Adipocyte (in vitro differentiated cells): ENCODE results near the gene RIT2.
"Not testable (repeated sequence)": the region's sequence is repeated elsewhere in the genome, so short reads cannot be mapped to it uniquely, and the experiment has no call there.

Experiments used
- DNase-seq: peaks from one replicate; pipeline ENCODE4 v3.0.0-alpha.2; 2015; ENCODE audit warnings: low read depth
- H3K27me3 ChIP-seq: replicated peaks from 2 replicates; pipeline ENCODE4 v1.7.0; 2013; ENCODE audit warnings: mild to moderate bottlenecking, low read length, moderate library complexity; ENCODE audit not compliant: control insufficient read depth, insufficient read depth
- H3K36me3 ChIP-seq: 2 replicates; pipeline ENCODE4 v1.7.0; 2013; ENCODE audit warnings: low read length, mild to moderate bottlenecking, moderate library complexity; ENCODE audit not compliant: control insufficient read depth, insufficient read depth, severe bottlenecking
- H3K4me1 ChIP-seq: 2 replicates; pipeline ENCODE4 v1.7.0; 2013; ENCODE audit warnings: mild to moderate bottlenecking, low read length, moderate library complexity; ENCODE audit not compliant: control insufficient read depth, insufficient read depth
- H3K4me3 ChIP-seq: 2 replicates; pipeline ENCODE4 v1.7.0; 2013; ENCODE audit warnings: mild to moderate bottlenecking, low read length, moderate library complexity
- H3K9ac ChIP-seq: 2 replicates; pipeline ENCODE4 v1.7.0; 2013; ENCODE audit warnings: mild to moderate bottlenecking, low read length, moderate library complexity
- H3K9me3 ChIP-seq: 2 replicates; pipeline ENCODE4 v1.7.0; 2013; ENCODE audit warnings: mild to moderate bottlenecking, low read length, moderate library complexity; ENCODE audit not compliant: control insufficient read depth

RIT2 gene

GRCh38 chr18:42830936-42831335 is 284.5 kb downstream of the RIT2 start:
- H3K36me3 ChIP-seq: no peaks in the 10 kb centered on the region
- no peak for DNase-seq
- no peak overlapping the region for H3K4me3 ChIP-seq
- no peaks in the 10 kb centered on the region for H3K9me3 ChIP-seq
- no peak overlapping the region for H3K9ac ChIP-seq
- no peaks in the 10 kb centered on the region for H3K27me3 ChIP-seq
- no peaks in the 10 kb centered on the region for H3K4me1 ChIP-seq

DNA sequence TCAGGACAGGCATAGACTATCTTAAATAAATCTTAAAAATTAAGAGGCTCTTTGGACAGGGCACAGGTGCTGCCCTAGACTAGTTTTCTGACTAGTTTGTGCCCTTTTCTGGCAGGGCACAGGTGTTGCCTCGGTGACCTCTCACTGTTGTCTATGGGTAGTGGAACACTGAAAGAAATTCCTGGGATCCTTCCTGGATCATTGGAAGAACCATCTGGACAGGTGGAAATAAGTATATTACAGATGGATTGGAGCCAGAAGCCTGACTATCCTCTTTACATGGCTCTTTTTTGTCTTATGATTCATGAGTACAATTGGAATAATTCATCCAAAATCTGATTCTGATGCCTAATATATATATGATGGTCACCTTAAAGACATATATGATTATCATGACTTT is 286.6 kb downstream of the RIT2 start:
- H3K4me3 ChIP-seq: no peak overlapping the region
- H3K9ac ChIP-seq: no peak overlapping the region
- H3K27me3 ChIP-seq: no peaks in the 10 kb centered on the region
- no peaks in the 10 kb centered on the region for H3K4me1 ChIP-seq
- no peaks in the 10 kb centered on the region for H3K36me3 ChIP-seq
- no peaks in the 10 kb centered on the region for H3K9me3 ChIP-seq
- DNase-seq: no peak

DNA sequence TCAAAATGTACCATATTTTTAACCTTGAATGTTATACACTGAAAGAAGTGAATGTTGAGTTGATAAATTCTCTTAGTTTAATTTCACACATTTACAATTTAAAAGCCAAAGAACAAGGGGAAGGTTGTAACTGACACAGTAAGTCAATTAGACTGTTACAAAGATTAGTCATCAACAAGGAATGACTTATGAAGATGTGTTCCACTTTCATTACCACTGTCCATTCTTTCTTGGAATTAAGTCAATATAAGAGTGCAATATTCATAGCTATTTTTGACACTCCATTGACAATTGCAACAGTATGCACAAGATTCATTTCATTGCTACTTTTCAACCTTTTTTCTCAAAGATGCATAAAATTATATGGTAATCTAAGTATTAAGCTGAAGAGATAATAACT is 291.3 kb downstream of the RIT2 start:
- Histone ChIP-seq H3K4me3 (no peak overlapping the region), H3K36me3 (no peaks in the 10 kb centered on the region), H3K9me3 (no peaks in the 10 kb centered on the region), H3K4me1 (no peaks in the 10 kb centered on the region), H3K27me3 (no peaks in the 10 kb centered on the region), H3K9ac (no peak overlapping the region)
- no peak for DNase-seq

- Histone ChIP-seq H3K9ac (no peak overlapping the region), H3K4me3 (no peak overlapping the region), H3K27me3 (no peaks in the 10 kb centered on the region), H3K36me3 (no peaks in the 10 kb centered on the region), H3K9me3 (no peaks in the 10 kb centered on the region), H3K4me1 (no peaks in the 10 kb centered on the region)
- no peak for DNase-seq
Measured at GRCh38 chr18:42822711-42823110, 292.8 kb downstream of the RIT2 start.

DNA sequence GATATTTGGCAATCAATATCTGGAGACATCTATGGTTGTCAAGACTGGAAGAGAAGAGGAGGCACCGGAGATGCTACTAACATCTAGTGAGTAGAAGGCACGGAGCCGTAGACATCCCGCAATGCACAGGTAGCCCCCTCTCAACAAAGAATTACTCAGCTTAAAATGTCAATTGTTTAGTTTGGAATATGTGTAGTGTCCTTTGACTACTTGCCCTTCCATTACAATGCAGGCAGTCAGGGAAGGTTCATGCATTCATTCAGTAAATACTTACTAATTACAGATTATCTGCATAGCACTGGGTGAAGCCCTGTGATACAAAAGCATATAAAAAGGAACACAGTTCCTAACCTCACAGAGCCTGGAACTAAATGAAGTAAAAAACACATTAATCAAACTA is 294.0 kb downstream of the RIT2 start:
- Histone ChIP-seq H3K4me3 (no peak overlapping the region), H3K27me3 (no peaks in the 10 kb centered on the region), H3K4me1 (no peaks in the 10 kb centered on the region), H3K9me3 (no peaks in the 10 kb centered on the region), H3K9ac (no peak overlapping the region), H3K36me3 (no peaks in the 10 kb centered on the region)
- DNase-seq: no peak

DNA sequence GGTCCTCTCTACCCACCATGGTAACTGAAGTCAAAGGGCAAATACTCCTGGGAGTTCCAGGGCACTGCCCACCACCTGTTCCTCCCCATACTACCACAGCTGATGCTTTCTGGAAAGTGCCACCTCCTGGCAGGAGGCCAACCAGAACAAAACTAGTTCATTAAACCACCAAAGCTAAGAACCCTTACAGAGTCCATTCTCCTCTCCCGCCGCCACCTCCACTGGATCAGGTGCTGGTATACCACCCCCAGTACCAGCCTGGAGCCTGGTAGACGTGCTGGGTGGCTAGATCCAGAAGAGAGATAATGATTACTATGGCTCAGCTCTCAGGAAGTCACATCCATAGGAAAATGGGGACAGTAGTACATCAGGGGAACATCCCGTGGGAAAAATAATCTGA is 300.9 kb downstream of the RIT2 start:
- Histone ChIP-seq H3K36me3 (no peaks in the 10 kb centered on the region), H3K9ac (no peak overlapping the region), H3K4me1 (peaks cover 9% of the 10 kb centered on the region), H3K27me3 (no peaks in the 10 kb centered on the region), H3K9me3 (no peaks in the 10 kb centered on the region), H3K4me3 (no peak overlapping the region)
- no peak for DNase-seq

- no peak overlapping the region for H3K9ac ChIP-seq
- no peaks in the 10 kb centered on the region for H3K36me3 ChIP-seq
- peaks cover 9% of the 10 kb centered on the region for H3K4me1 ChIP-seq
- H3K27me3 ChIP-seq: no peaks in the 10 kb centered on the region
- no peak overlapping the region for H3K4me3 ChIP-seq
- no peaks in the 10 kb centered on the region for H3K9me3 ChIP-seq
- no peak for DNase-seq
Measured at GRCh38 chr18:42814184-42814583, 301.3 kb downstream of the RIT2 start.

DNA sequence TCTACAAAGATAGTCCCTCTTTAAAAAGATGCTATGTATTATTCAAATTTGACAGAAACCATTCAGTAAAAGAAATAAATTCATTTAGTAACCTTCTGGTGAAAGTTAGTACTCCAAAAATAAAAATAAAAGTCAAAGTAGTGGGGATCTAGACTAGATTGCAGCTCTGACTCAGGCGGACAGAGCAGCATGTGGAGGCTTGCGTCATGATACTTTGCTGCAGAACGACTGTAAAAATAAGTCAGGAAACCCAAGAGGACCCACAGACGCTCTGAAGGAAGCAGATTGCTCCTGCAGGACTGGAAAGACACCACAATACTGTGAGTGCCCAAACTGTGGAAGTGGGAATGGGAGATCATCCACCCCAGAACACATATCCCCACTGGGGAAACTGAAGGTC is 301.9 kb downstream of the RIT2 start:
- DNase-seq: no peak
- Histone ChIP-seq H3K4me1 (peaks cover 9% of the 10 kb centered on the region), H3K27me3 (no peaks in the 10 kb centered on the region), H3K9me3 (no peaks in the 10 kb centered on the region), H3K36me3 (no peaks in the 10 kb centered on the region), H3K4me3 (no peak overlapping the region), H3K9ac (no peak overlapping the region)

GRCh38 chr18:42807887-42808286 is 307.6 kb downstream of the RIT2 start:
- Histone ChIP-seq H3K4me3 (no peak overlapping the region), H3K4me1 (peaks cover 4% of the 10 kb centered on the region), H3K9ac (no peak overlapping the region), H3K36me3 (no peaks in the 10 kb centered on the region), H3K27me3 (no peaks in the 10 kb centered on the region), H3K9me3 (no peaks in the 10 kb centered on the region)
- no peak for DNase-seq

DNA sequence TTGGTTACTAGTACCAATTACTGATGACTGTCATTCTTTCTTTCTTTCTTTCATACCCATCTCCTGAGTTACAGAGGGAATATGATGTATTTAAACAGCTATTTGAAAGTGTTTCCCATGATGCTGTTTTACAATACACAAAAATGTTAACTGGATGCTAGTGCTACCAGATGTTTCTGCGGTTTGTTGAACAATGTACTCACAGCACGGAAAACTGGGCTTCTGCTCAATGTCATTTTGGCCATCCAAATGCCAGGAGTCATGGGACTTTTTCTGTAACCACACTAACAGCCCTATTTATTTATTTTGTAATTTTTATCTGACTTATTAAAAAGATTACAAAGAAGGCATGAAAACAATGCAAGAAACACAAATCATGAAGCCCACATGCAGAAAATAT is 313.8 kb downstream of the RIT2 start:
- Histone ChIP-seq H3K9me3 (no peaks in the 10 kb centered on the region), H3K9ac (no peak overlapping the region), H3K36me3 (no peaks in the 10 kb centered on the region), H3K27me3 (no peaks in the 10 kb centered on the region), H3K4me1 (peaks cover 8% of the 10 kb centered on the region), H3K4me3 (no peak overlapping the region)
- DNase-seq: no peak

GRCh38 chr18:42798606-42799170 is 316.8 kb downstream of the RIT2 start:
- DNase-seq: no peak
- H3K27me3 ChIP-seq: no peaks in the 10 kb centered on the region
- H3K4me1 ChIP-seq: peaks cover 5% of the 10 kb centered on the region
- no peak overlapping the region for H3K9ac ChIP-seq
- no peaks in the 10 kb centered on the region for H3K9me3 ChIP-seq
- no peaks in the 10 kb centered on the region for H3K36me3 ChIP-seq
- H3K4me3 ChIP-seq: no peak overlapping the region

DNA sequence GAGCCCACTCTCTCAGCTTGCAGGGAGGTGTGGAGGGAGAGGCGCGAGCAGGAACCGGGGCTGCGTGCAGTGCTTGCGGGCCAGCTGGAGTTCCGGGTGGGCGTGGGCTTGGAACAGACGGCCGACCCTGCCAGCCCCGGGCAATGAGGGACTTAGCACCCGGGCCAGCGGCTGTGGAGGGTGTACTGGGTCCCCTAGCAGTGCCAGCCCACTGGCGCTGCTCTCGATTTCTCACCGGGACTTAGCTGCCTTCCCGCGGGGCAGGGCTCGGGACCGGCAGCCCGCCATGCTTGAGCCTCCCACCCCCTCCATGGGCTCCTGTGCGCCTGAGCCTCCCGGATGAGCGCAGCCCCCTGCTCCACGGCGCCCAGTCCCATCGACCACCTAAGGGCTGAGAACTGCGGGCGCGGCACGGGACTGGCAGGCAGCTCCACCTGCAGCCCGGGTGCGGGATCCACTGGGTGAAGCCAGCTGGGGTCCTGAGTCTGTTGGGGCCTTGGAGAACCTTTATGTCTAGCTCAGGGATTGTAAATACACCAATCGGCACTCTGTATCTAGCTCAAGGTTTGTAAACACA is 320.2 kb downstream of the RIT2 start:
- not testable (repeated sequence) for H3K9ac ChIP-seq, H3K4me3 ChIP-seq, H3K27me3 ChIP-seq, H3K4me1 ChIP-seq, H3K36me3 ChIP-seq, H3K9me3 ChIP-seq, DNase-seq
